GM20000 (cell line): Measurements from ENCODE around the gene CENPP.
"Not testable (repeated sequence)": the region's sequence is repeated elsewhere in the genome, so short reads cannot be mapped to it uniquely, and the experiment has no call there.

Experiments
- DNase-seq: peaks from one replicate; pipeline ENCODE4 v3.0.0; 2012; ENCODE audit warnings: low spot score
- CTCF ChIP-seq: IDR thresholded peaks from 2 replicates; pipeline ENCODE4 v1.5.1; 2012; ENCODE audit warnings: mild to moderate bottlenecking, control low read depth; ENCODE audit errors: extremely low read depth, missing control alignments

The CENPP gene

GRCh38 chr9:92589923-92590322 lies 264.2 kb downstream of the CENPP start:
- TF ChIP-seq CTCF = no peak

GRCh38 chr9:92590377-92590776 lies 264.6 kb downstream of the CENPP start:
- DNase-seq = no peak
- no peak for TF ChIP-seq CTCF

More at GRCh38 chr9:92589923-92590322, 264.2 kb downstream of the CENPP start:
- DNase-seq = no peak

DNA sequence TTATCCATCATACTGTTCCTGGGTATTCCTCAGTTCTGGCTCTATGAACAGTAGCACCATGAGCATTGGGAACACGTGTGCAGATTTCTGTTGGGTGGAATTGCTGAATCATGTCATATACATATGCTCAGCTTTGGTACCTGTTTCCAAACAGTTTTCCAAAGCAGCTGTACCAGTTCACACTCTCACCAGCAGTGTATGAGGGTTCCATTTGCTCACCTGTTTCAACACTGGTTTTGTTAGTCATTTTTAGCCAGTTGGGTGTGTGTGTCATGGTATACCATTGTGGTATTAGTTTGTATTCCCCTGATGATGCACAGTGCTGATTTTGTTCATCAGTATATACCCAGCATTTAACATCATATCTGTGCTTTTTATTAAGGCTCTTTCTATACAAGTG lies 266.8 kb downstream of the CENPP start:
- no peak for TF ChIP-seq CTCF
- DNase-seq = no peak

DNA sequence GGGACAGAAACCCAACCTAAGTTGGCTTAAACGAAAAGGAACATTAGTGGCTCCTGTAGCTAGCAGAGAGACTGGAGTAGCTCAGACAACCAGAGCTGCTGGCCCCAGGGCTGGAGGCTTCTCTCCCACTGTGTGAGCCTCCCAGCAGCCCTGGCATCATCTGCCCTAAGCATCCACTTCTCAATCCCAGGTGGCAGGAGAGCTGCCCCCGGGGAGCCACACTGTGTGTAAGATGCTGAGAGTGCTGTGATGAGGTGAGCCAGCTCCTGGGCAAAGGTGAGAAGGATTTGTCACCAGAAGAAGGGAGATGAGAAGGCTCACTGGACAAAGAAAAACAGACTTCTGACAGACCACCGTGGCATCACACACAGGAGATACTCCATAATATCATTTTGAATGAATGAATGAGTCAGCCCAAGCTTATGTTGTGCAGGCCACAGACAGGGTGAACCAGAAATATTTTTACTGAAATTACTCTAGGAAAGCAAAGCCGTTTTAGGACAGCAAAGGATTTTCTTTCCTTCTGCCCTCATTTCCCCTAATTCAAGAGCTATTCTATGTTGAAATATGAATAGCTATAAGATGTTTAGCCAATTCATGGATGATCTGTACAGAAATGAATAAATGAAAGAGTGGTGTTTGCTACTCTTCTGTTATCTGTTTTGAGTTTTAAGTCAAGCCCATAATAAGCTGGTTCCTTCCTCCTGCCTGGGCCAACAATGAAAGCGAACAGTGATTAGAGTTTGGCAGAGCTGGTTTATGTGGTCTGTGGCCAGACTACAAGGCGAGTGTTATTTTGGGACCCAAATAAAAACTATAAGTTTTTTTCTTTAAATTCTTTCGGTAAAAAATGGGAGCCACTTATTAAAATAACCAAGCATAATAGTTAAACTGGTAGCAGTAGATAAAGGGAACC lies 267.5 kb downstream of the CENPP start:
- TF ChIP-seq CTCF = no peak
- DNase-seq = no peak

DNA sequence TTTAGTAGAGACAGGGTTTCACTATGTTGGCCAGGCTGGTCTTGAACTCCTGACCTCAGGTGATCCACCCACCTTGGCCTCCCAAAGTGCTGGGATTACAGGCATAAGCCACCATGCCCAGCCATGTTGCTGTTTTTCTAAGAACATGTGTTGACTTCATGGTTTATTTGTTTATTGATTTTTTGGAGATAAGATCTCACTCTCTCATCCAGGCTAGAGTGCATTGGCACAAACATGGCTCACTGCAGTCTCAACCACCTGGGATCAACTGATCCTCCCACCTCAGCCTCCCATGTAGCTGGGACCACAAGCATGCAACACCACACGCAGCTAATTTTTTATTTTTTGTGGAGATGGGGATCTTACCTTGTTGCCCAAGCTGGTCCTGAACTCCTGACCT lies 269.3 kb downstream of the CENPP start:
- DNase-seq = not testable (repeated sequence)

GRCh38 chr9:92595930-92596329 lies 270.2 kb downstream of the CENPP start:
- TF ChIP-seq CTCF = no peak

DNA sequence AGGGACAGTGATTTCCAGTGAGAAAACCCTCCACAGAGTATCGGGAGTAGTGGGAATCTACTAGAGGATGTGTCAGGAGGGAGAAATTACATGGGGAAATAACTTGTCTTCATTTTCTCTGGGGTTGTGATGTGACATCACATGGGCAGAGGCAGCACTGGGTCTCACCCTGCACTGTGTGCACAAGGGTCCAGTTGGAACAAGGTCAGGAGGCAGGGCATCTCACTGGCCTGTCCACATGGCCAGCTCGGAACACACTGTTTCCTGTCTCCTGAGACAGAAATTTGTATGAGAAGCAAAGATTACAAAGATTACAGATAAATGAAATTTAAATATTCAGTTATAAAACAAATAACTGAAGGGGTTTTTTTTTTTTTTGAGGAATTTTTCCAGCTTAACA lies 272.6 kb downstream of the CENPP start:
- no peak for DNase-seq
- TF ChIP-seq CTCF = no peak

More at GRCh38 chr9:92595930-92596329, 270.2 kb downstream of the CENPP start:
- DNase-seq = no peak
